GM10248 (cell line): ENCODE measurements around the gene CECR2.

Experiments
- CTCF ChIA-PET: fragments of 300-600 bp; sonication (Branson Sonifier 250); formaldehyde crosslinking; extraction: SDS; loops from one replicate; lab custom pipeline; 2021; ENCODE audit warnings: antibody characterized with exemption; lab: Yijun Ruan, JAX
- POLR2A ChIA-PET: fragments of 350-650 bp; sonication (Branson Sonifier 250); formaldehyde crosslinking; extraction: SDS; loops from one replicate; lab custom pipeline; 2020; ENCODE audit warnings: antibody characterized with exemption; lab: Yijun Ruan, JAX
- DNase-seq: peaks from one replicate; pipeline ENCODE4 v3.0.0; 2012; ENCODE audit errors: extremely low spot score
- CTCF ChIP-seq: IDR thresholded peaks from 2 replicates; pipeline ENCODE4 v1.5.1; 2012; ENCODE audit warnings: mild to moderate bottlenecking, low read depth; ENCODE audit errors: extremely low read depth, missing control alignments, control extremely low read depth

CECR2 gene

DNA sequence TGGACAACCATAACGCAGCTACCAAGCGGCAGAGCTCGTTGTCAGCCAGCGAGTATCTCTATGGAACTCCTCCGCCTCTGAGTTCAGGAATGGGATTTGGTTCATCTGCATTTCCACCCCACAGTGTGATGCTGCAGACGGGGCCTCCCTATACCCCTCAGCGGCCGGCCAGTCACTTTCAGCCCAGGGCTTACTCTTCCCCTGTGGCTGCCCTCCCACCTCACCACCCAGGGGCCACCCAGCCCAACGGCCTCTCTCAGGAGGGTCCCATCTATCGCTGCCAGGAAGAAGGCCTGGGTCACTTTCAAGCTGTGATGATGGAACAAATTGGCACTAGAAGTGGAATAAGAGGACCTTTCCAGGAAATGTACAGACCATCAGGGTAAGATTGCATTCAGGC is 179.9 kb downstream of the CECR2 start:
- no peak for DNase-seq
- CTCF ChIA-PET, result interaction anchor here (1.4 kb wide), 1 partner anchor 9 kb away, joined by 5 read pairs; no protein-coding TSS in a partner anchor
- TF ChIP-seq CTCF, result no peak
- POLR2A ChIA-PET, result no interaction called here

DNA sequence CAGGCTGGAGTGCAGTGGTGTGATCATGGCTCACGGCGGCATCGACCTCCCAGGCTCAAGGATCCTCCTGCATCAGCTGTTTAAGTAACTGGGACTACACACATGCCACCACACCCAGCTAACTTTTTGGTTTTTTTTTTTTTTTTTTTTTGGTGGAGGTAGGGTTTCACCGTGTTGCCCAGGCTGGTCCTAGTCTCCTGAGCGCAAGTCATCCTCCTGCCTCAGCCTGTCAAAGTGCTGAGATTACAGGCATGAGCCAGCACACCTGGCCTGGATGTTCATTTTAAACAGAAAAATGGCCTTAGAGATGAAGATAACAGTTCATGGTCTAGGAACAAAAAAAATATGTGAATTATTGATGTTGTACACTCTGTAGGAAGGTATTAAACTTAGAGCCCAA is 180.4 kb downstream of the CECR2 start:
- CTCF ChIA-PET, result interaction anchor here (1.4 kb wide), 1 partner anchor 9 kb away, joined by 5 read pairs; no protein-coding TSS in a partner anchor
- TF ChIP-seq CTCF, result no peak
- POLR2A ChIA-PET, result no interaction called here
- DNase-seq, result no peak

DNA sequence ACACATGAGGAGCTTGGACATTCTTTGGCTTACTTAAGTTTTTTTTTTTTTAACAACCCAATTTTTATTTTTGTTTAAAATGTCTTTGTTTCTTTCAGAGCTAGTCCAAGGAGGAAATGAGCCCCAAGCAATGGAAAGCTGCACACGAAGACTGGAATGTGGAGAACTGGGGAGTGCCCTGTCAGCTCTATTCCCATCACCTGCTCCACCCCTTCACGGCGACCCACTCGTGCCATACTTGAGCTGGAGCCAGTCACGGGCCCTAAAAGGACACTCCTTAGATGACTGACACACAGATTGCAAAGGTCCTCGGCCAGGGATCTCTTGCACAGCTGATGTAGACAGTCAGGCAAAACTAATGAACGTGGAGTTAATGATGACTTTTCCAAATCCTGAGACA is 183.5 kb downstream of the CECR2 start:
- POLR2A ChIA-PET, result no interaction called here
- CTCF ChIA-PET, result interaction anchor here (1.3 to 1.5 kb wide), 3 partner anchors 10 to 523 kb away, joined by 3 to 5 read pairs (median 3); no protein-coding TSS in a partner anchor
- DNase-seq, result no peak
- TF ChIP-seq CTCF, result no peak

DNA sequence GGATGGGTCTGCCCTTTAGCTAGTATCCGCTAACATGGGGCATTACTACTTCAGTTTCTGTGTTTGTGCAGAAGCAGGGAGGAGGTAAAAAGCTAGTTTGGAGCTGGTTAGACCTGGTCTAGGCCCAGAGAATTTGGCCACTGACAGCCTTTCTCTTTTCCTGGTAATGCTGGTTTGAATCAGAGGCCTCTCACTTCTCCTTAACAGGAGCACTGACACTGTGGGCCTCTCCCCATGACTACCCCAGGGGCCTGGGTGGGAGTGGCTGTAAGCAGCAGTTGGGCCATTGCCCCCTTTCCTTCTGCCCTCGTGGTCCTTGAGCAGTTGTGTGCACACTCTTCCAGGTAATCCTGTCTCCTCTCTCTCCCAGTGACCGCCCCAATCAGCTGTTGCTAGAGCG is 185.6 kb downstream of the CECR2 start:
- ChIA-PET CTCF (interaction anchor here (0.9 to 1.5 kb wide), 2 partner anchors 16 to 522 kb away, joined by 3 to 6 read pairs; no protein-coding TSS in a partner anchor), POLR2A (no interaction called here)
- TF ChIP-seq CTCF, result no peak

GRCh38 chr22:17559188-17559587 is 189.9 kb downstream of the CECR2 start:
- POLR2A ChIA-PET, result no interaction called here
- CTCF ChIA-PET, result interaction anchor here (0.7 to 3.4 kb wide), 29 partner anchors 8 to 517 kb away, joined by 3 to 25 read pairs (median 5); partner anchors contain the start of gene MICAL3
- TF ChIP-seq CTCF, result no peak
- DNase-seq, result no peak

More for the DNA sequence above, 185.6 kb downstream of the CECR2 start:
- DNase-seq, result no peak

- ChIA-PET CTCF (interaction anchor here (1.4 to 1.6 kb wide), 2 partner anchors 11 to 513 kb away, joined by 3 to 5 read pairs; no protein-coding TSS in a partner anchor), POLR2A (no interaction called here)
- no peak for DNase-seq
- no peak for TF ChIP-seq CTCF
Observed at GRCh38 chr22:17562906-17563870, 193.9 kb downstream of the CECR2 start, which contains the start of gene SLC25A18. TSS of gene SLC25A18 (plus strand) at chr22:17563498. CDS start at chr22:17579945, 16,447 bp downstream.
